ENCODE results near the gene CMSS1.

CMSS1 gene

DNA sequence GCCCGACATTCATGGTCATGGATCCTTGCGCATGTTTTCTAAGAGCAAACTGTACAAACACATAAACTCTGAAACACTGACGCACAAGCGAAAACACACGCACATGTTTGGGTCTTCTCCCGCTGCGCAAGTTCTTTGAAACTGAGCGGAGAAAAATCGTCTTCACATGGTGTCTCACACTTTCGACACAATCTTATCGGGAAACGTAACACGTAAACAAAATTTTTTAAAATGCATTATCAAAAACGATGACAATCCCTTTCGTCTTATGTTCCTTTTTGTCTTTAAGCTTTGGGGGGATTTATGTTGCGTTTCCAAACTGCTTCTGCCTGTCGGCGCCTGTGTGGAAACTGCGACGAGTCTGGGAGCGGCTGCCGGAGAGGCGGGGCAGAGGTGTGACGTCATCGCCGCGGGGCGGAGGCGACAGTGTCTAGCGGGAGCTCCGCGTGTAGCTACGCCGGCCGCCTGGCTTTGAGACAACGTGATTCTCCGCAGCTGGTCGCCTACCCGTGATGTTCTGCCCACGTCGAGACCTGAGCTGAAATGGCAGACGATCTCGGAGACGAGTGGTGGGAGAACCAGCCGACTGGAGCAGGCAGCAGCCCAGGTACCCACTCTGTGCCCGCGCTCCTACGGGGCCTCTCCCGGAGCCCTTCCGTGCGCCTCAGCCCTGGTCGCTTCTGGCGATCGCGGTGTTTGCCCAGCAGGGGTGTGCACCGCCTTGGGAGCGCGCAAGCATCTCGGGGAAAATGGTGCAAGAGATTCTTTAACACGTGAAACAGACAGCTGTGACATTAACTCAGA, at the start of gene CMSS1:
Gene CMSS1, plus strand, starts transcription at position 426 of the 804 bp plus-strand sequence.
- DNase-seq = peak; percentile 73

DNA sequence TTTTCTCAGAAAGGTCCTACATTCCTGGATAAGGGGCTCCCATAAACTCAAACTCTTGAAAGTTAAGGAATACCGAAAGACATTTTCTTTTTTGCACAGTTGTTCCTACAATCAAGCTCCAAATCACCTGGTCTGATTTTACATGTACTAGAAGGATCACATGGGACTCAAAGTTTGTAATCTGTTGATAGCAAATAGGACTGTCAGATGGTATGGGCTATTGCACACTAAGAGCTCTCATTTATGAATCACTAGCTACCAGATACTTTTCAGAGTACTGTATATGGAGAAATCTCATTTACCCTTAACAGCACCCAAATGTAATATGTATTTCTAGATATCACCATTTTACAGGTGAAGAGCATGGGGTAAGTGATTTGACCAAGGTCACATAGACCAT, 49.5 kb upstream of the CMSS1 start:
- no peak for DNase-seq

DNA sequence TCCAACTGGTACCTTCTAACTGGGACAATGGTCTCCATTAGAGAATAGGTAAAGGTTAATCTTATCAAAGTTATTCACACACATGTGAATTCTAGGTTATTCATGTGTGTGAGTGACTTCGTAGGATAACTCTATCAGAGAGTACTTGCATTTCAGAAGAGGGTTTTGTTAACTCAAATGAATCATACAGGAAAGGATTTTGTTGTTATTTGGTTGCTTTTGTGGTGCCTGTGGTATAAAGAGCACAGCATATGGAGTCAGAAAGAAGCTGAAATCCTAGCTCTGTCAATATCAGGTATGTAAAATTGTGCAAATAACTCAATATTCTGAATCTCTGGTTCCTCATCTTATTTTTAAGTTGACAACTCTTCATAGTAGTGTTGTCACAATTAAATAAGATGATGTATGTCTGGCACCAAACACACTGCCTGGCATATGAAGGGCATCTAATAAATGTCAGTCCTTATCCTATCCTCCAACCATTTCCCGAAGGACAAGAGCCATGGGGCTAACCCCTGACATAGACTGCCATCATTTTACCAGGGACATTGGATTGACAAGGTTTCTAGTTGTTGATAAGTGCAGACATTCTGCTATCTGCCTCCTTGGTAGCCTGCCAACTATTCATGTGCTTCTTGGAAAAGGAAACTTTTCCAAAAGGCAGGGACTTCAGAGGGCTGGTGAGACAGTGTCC, 48.7 kb upstream of the CMSS1 start:
- no peak for DNase-seq

DNA sequence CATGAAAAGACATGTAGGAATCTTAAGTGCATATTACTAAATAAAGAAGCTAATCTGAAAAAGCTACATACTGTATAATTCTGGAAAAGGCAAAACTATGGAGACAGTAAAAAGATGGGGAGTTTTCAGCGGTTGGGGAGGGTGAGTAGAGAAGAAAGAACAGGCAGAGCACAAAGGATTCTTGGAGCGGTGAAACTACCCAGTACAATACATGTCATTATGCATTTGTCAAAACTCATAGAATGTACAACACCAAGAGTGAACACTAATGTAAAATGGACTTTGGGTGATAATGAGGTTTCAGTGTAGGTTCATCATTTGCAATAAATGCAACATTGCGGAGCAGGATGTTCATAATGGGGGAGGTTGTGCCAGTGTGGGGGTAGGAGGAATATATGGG, 45.5 kb upstream of the CMSS1 start:
- no peak for DNase-seq

DNA sequence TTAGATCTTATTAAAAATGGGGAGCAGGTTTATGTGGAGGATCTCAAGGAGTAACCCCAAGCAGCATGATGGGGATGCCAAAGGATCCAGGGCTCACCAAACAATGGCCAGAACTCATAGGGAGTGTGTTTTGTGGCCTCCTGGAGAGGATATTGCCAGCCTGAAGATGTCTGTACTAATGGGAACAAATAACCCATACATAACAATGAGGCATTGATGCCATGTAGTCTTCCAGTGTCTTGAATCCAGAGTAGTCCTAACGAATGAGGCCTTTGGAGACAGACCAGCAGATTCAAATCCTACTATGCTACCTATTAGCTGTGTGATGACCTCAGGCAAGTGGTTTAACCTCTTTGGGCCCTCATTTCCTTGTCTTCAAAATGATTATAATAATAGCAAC, 45.0 kb upstream of the CMSS1 start:
- no peak for DNase-seq

DNA sequence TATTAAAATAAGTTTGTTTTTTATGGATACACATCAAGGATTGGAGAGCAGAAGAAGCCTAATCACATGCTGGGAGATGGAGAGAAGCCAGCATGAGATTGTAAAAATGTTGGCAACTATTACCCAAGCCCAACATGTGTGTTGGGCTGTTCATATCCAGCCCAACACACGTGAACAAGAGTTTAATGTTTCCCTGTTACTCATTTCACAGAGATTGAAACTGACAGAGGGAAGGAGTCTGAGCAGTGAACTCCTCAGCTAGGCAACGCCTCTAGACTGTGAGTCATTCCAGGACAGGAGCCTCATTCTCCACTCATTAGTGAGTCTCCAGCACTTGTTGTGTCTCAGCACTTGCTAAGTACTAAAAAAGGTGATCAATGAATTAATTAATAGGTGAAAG, 43.2 kb upstream of the CMSS1 start:
- DNase-seq = no peak

DNA sequence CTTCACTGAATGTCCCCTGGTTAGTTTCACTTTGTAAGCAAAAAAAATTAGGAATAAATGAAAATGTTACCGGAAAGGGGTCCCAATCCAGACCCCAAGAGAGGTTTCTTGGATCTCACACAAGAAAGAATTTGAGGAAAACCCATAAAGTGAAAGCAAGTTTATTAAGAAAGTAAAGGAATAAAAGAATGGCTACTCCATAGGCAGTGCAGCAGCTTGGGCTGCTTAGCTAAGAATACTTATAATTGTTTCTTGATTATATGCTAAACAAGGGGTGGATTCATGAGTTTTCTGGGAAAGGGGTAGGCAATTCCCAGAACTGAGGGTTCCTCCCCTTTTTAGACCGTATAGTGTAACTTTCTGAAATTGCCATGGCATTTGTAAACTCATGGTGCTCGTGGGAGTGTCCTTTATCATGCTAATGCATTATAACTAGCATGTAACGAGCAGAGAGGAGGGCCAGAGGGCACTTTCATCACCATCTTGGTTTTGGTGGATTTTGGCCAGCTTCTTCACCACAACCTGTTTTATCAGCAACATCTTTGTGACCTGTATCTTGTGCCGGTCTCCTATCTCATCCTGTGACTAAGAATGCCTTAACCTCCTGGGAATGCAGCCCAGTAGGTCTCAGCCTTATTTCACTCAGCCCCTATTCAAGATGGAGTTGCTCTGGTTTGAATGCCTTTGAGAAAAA, 41.0 kb upstream of the CMSS1 start:
- no peak for DNase-seq

DNA sequence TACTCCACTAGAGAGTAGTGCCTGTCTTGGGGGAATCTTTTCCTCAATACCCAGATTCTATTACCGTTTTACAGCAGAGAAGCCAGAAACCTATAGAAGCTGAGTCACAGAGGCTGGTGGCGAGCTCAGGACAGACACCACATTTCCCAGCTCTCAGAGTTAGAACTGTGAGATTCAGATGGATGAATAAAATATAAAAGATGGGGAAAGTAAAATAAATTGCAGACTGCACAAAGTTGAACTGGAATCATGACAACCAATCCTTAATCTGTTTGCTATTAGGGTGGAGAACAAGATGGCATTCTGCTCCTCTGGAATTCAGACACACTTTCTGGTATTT, 40.5 kb upstream of the CMSS1 start:
- no peak for DNase-seq

DNA sequence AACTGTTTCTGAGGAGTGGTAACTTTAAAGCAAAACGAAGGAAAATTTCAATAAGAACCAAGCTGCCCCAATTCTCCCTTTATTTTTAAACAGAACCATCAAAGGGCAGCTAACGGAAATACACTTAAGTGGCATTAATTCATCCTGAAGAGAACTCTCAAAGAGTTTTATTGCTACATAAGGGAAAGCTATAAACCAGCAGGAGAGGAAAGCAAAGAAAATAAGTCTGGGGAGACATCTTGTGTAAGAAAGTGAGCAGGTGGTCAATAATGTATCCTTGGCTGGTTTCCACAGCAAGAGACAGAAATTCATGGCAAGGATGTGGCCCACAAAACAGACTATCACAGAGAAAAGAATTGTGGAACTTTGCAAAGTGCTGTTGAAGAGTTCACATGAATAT, 40.0 kb upstream of the CMSS1 start:
- DNase-seq = no peak

DNA sequence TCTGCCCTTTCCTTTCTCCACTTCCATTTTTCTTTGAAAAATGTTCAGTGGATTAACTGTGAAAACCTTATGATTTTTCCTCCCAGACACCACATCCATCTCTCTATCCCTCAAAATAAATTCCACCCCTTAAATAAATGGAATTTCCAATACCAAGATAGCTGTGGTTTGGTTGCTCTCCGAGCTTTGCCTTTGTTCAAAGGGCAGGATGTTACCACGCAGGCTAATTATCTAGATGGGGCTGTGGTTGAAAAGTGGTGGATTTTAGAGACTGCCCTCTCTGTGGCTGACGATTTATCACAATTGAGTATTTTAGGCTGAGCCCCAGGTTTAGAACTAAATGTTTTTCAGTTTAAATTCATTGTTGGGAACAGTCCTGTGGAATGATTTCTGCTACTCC, 36.9 kb upstream of the CMSS1 start:
- DNase-seq = no peak

DNA sequence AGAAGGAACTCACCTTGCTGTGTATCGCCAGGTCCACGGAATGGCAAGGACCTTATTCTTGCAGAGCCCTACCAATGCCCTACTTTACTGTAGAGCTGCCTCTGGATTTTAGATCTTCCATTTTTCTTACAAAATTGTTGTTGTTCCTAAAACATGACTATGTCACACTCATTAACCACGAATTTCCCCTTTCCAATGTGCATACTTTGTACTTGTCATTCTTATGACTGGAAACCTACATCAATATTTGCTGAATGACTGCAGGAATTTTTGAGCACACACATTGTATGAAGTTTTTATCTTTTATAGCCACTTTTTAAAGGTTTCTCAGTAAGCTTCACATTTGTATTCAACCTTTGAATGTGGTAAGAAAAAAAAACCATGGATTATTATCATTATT, 35.9 kb upstream of the CMSS1 start:
- DNase-seq = no peak

DNA sequence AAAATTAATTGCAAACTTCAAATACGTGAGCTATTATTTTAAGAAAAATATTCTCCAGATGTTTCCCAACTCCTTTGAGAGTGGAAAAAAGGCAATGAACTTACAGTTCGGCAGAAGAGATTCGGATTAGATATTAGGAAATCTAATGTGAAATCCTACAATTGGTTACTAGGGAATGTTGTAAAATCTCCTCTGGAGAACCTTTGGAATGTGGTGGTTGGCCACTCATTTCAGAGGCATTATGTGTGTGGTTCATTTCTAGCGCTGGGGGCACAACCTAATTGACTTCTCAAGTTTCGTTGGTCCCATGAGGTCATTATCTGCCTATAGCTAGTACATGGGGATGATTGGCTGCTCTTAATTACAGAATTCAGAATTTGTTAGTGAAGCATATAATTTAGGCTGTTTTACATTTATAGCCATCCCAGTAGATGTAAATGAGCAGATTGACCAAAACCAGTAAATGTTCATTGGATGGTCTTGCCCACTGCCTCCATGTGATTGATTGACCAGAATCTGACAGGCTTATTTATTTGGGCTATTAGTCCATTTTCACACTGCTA, 34.6 kb upstream of the CMSS1 start:
- peak; percentile 87 for DNase-seq

DNA sequence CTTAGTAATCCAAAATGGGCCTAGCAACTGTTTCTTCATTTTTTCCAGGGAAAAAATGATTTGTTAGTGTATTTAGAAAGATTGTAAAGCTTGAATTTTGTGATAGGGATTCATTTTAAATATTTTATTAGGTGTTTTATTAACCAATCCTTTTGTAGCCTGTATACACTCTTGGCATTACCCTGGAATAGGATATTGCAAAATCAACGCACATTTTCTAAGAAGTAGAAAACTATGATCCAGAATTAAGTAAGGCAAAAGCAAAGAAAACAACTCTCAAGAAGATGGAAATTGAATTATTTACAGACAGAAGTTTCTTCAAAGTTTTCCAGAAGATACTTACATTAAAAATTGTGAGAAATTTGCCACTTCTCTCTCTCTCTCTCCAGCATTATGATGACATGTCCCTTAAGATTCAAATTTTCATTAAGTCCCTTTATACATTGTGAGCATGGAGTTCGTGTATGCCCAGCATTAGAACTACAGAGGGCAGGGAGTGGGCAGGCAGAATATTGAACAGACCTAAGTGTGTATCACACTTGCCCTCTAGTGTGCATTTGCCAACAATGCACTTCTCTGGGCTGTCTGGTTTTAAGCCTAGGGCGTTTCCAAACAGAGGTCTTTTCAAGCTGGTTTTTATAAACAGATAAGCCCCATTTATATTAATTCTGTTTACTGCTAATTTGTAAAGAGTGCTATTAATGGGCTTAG, 28.5 kb upstream of the CMSS1 start:
- DNase-seq = peak; percentile 38

DNA sequence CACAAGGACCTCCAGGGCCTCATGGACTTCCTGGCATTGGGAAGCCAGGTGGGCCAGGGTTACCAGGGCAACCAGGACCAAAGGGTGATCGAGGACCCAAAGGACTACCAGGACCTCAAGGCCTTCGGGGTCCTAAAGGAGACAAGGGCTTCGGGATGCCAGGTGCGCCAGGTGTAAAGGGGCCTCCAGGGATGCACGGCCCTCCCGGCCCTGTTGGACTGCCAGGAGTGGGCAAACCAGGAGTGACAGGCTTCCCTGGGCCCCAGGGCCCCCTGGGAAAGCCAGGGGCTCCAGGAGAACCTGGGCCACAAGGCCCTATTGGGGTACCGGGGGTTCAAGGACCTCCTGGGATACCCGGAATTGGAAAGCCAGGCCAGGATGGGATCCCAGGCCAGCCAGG, 23.2 kb upstream of the CMSS1 start:
- DNase-seq = no peak

DNA sequence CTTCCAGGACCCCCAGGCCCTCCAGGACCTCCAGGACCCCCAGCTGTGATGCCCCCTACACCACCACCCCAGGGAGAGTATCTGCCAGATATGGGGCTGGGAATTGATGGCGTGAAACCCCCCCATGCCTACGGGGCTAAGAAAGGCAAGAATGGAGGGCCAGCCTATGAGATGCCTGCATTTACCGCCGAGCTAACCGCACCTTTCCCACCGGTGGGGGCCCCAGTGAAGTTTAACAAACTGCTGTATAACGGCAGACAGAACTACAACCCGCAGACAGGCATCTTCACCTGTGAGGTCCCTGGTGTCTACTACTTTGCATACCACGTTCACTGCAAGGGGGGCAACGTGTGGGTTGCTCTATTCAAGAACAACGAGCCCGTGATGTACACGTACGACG, 22.1 kb upstream of the CMSS1 start:
- DNase-seq = no peak

DNA sequence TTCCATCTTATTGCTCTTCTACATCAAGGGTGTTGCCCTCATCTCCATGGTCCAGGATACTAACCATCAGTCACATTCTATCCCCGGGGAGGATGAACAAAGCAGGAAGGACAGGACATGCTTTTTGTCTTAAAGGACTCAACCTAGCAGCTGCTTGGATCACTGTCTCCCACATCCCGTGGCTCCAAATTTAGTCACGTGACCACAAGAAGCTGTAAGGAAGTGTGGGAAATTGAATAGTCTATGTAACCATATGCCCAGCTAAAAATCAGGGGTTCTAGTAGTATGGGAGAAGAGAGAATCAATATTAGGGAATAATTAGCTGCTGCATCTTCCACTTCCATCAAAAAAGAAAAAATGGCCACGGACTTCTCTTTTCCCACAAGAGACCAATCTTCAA, 18.2 kb upstream of the CMSS1 start:
- DNase-seq = no peak

DNA sequence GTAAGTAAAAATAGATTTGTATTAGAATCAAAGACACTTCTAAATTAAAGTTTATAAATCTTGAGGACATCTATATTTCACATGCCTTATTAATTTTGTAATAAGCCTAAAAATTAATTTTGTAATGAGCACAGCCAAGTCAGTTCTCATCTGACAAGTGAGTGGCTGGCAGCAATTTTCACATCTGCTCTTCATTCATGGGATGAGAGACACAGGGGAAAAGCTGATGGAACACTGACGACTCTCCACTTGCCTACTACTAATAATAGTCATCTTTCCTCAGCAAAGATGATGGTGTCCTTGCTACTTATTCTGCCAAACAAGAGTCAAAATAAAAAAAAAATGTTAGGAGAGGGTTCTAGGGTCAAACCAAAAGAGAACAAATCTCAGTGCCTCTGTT, 14.4 kb upstream of the CMSS1 start:
- DNase-seq = no peak

DNA sequence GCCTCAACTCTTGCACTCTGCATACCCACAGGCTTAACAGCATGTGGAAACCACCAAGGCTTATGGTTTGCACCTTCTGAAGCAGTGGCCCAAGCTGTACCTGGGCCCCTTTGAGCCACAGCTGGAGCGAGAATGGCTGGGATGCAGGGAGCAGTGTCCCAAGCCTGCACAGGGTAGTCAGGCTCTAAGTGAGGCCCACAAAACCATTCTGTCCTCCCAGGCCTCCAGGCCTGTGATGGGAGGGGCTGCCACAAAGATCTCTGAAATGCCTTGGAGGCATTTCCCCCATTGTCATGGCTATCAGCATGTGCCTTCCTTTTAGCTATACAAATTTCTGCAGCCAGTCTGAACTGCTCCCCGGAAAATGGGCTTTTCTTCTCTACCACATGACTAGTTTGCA, 12.5 kb upstream of the CMSS1 start:
- no peak for DNase-seq

DNA sequence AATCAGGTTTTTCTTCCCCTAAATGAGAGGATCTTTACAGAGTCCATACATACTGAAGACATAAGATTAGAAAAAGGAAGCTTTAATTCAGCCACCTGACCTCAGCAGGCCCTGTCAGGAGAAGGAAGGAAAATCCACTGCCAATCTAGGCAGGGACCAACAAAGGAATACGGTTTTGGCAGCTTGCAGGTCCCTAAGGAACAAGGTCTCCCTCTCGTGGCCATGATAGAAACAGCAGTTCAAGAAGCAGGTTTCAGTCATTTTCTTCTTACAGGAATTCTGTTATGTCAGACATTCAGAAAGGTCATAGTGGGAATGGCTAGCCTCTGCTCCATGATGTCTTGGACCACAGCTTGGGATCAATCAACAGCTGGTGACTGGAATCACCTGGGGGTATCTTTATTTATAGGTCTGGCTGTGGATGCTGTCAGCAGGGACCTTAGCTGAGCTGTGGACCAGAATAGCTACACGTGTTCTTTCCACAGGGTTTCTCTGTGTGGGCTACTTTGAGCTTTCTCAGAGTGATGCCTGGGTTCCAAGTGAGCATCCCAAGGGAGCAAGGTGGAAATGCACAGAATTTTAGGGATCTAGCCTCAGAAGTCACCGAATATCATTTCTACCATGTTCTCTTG, 9.4 kb upstream of the CMSS1 start:
- peak; percentile 63 for DNase-seq

DNA sequence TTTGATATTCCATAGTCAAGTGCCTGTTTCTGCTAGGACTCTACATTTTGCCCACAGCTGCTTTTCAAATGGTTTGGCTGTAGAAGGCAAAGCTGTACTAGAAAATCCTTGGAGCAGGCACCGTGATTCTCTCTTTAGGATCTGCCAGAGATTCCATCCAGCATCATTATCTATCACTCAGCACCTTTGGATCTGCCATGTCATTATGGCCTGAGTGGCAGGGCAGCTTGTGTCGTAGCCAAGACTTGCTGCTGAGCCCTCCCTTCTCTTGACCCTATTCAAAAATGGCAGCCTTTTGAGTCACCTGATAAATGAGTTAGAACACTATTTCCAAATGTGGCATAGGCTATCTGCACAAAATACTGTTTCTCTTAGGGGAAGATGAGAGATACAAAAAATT, 8.1 kb upstream of the CMSS1 start:
- no peak for DNase-seq

DNA sequence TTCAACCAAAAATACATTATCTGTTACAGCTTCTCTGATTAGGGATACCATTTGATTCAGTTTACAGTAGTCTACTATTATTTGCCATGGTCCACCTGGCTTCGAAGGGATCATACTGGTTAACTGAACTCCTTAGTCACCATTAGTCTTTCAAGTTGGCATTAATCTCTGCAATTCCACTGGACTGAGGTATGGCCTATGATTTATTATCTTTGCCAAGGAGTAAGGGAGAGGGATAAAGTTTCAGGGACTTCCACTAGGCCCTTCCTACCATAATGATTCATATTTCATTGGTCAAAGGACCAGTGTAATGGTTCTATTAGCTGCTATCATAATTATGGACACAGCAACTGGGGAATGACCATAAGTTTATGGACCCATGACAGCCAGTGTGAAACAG, 7.3 kb upstream of the CMSS1 start:
- no peak for DNase-seq

DNA sequence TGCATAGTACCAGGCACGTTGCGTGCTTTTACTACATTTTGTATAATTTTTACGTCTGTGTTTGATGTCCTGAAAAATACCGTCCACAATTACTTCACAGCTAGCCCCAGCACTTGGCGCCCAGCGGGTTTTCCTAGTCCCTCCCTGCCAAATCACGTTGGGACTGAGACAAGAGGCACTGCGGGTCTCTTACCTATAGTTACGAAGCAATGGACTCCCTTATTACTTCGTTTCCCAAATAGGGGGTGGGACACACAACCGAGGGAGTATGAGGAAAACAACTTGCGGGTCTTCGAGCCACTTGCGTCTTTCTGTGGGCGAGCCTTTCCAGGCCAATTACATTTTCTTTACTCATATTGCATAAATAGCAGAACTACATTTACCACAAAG, 620 bp upstream of the CMSS1 start:
- DNase-seq = no peak

DNA sequence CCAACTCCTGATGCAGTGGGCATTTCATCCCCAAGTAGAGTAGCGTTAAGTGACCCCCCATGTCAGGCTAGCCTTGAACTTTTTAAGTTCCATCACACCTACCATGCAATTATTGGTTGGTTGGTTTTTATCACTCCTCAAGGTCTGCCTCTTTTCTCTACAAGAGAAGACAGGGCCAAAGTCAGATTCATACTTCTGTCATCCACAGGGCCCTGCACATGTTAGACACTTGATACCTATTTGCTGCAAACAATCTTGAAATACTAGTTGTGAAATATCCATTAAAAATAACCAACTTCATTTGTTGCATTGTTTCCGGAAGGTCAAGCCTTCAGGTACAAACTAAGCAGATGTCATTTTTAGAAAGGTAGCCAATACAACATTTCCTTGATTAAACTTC, 1.2 kb downstream of the CMSS1 start:
- no peak for DNase-seq

All from kidney glomerular epithelial cell (primary cell).